HCEC 1CT (cell line): ENCODE results near the gene DAZAP2.
"Not testable (repeated sequence)": the region's sequence is repeated elsewhere in the genome, so short reads cannot be mapped to it uniquely, and the experiment has no call there.

Source experiments
- DNase-seq: peaks from one replicate; pipeline ENCODE4 v3.0.0-alpha.2; 2017

Gene DAZAP2

DNA sequence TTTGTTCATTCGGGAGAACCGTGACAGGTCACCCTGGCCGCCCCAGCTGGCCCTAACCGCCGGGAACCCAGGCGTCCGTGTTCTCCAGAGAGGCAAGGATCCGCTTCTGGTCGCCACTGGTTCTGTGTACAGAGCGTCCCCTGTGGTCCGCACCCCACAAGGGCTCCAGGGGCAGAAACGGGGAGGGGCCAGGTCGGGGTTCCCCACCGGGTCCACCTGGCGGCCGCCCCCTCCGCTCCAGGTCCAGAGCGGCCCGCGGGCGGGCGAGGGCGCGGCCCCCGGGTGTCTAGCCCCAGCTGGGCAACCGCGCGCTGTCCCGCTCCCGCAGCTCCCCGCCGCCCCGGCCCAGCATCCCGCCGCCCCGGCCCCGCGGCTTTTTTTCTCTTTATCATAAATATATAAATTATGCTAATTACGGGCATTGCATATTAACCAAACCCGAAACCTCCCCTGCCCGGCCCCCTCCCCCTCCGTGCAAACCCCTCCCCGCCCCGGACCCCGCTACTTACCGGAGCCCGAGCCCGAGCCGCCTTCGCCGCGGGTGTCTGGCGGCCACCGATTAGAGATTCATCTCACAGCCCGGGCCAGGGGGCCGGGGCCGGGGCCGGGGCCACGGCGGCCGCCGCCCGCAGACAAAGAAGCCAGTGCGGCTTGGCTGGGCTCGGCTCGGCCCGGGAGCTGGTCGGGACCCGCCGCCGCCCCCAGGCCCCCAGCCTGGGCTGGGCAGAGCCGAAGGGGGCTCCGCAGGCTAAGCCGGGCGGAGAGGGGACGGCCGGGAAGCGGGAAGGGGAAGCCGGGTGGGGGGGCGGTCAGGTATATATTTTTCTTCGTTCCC is 21.3 kb upstream of the DAZAP2 start:
- peak; percentile 37 for DNase-seq

DNA sequence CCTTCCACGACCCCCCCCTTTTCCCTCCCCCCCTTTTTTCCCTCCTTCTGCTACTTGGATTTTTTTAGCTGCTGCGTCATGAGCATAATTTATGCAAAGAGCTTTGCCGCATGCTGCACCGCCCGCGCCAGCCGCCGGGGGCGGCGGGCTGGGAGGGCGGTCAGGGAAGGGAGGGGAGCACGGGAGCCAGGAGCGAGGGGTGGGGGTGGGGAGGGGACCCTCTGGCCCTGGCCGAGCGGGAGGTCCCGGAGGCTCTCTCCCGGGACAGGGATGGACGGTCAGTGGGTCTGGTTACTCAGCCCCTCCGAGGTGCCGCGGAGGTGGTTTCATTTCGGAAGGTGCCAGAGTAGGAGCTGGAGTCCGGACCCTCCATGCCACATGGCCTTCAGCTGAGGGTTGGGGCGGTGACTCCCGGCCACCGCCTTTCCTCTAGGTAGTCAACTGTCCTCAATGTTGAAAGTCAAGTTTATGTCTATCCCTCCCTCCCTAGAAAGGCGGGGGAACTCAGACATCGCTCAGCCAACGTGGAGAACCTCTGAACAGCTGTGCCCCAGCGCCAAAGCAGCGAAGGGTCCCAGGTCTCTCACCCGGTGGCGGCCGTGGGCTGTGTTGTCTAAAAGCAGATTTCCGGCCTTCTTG is 20.5 kb upstream of the DAZAP2 start, which contains the start of gene POU6F1:
POU6F1 (minus strand) TSS at position 95 of the 639 bp plus-strand sequence. CDS start 11,226 bp downstream, outside the sequence.
- peak; percentile 68 for DNase-seq

DNA sequence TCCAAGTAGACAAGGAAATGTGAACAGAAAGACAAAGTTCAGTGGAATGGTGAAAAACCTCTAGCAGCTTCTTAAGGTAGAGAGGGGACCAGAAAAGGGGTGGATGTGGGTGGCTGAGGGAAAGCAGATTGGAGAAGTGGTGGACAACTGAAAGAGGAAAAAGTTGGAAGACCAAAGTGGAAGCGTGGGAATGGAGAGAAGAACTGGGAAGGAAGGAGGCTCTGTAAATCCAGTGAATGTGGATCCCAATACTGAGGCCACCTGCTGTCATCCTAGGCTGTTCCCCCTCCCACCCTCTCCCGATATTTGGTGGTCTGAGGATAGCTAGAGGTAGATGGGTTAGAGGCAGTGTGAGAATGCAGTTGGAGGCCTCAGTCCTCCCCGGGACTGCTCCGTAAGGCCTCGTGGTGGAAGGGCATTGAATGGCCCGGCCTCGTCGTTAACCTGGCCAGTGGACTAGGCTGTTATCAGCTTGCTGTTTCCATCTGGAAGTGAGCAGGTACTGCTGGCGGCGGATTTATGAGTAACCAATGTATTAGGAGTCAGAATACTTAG is 19.9 kb upstream of the DAZAP2 start:
- no peak for DNase-seq

DNA sequence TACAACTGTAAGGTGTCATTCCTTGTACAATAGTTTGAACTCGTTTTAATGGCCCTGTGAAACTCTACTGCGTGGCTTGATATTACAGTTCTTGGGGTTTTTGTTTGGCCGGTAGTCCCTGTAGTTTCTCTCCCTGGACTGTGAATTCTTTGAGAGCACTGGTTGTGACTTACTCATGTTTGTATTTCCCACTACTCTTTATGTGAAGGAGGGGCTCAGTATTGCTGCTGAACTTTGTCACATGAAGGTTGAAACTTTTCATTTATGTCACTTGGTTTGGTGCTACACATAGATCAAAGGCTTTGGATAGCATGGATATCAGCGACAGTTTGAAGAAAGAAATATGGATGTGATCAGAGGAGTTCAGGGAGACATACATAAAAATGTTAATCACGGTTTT is 19.3 kb upstream of the DAZAP2 start:
- DNase-seq, result no peak

DNA sequence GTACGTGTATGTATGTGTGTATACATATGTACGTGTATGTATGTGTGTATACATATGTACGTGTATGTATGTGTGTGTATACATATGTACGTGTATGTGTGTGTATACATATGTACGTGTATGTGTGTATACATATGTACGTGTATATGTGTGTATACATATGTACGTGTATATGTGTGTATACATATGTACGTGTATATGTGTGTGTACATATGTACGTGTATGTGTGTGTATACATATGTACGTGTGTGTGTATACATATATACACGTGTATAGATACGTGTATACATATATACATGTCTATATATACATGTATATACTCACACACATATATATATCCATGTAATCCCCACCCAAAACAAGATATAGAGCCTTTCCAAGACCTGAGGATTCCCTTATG is 18.8 kb upstream of the DAZAP2 start:
- not testable (repeated sequence) for DNase-seq

DNA sequence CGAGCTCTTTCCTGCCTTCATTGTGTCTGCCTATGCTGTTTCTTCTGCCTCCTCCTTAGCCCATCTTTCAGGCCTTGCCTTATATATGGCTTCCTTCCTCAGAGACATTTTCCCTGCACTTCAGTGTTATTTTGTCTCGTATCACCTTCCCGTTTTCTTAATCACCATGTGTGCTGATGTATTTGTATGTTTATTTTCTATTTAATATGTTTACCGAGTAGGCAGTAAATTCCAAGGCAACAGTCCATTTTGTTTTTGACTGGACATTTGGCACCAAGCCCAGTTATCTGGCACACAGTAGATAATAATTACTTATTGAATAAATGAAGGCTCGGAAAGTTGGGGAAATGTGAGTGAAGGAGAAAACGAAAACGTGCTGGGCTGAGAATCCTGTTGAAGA is 16.2 kb upstream of the DAZAP2 start:
- no peak for DNase-seq

DNA sequence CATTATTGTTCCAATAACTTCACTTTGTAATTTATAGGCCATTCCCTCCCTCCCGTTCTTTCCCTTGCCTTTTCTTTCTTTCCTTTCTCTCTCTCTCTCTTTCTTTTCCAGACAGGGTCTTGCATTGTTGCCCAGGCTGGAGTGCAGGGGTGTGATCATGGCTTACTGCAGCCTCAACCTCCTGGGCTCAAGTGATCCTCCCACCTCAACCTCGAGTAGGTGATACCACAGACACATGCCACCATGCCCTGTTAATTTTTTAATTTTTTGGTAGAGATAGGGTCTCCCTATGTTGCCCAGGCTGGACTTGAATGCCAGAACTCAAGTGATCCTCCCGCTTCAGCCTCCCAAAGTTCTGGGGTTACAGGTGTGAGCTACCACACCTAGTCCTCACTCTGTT is 14.0 kb upstream of the DAZAP2 start:
- no peak for DNase-seq

DNA sequence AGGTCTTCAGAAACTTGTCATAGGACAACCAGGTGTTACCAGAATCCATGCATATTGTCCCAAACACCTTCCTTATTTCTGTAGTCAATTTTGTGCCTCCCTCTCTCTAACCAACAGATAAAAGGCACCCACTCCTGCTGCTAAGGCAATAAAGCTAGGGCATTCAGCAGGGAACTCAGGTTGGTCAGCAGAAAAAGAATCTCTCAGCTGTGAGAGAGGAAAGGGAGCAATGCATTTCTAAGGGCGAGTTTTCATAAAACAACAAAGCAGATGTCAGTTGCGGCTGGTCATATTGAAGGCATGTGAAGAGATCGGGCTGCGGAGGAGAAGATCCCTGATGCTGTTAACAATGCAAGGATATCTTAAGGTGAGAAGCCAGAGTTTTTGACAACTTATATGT is 13.4 kb upstream of the DAZAP2 start:
- no peak for DNase-seq

DNA sequence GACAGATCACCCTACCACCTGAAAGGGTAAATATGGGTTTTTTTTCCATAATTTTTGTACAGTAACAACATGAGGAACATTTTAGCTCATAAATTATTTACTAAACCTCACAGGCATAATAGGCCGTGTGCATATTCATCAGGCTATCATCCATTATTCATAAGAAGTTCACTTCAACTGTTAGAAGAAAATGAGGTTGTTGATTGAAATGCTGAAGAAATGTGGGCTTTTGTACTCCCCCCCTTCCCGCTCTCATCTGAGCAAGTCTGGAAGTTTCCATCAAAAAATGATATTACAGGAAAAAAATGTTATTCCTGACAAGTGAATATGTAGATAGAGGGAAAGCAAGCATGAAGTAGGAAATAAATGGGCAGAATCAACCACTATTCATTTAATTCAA is 12.9 kb upstream of the DAZAP2 start:
- no peak for DNase-seq

DNA sequence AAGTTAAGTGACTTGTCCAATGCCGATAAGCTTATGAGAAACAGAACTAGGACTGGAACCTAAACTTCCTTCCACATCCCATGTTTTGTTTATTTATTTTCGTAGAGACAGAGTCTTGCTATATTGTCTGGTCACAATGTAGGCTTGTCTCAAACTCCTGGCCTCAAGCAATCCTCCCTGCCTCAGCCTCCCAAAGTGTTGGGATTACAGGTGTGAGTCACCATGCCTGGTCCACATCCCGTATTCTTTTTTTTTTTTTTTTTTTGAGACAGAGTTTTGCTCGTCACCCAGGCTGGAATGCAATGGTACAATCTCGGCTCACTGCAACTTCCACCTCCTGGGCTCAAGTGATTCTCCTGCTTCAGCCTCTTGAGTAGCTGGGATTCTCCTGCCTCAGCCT is 11.5 kb upstream of the DAZAP2 start:
- not testable (repeated sequence) for DNase-seq

DNA sequence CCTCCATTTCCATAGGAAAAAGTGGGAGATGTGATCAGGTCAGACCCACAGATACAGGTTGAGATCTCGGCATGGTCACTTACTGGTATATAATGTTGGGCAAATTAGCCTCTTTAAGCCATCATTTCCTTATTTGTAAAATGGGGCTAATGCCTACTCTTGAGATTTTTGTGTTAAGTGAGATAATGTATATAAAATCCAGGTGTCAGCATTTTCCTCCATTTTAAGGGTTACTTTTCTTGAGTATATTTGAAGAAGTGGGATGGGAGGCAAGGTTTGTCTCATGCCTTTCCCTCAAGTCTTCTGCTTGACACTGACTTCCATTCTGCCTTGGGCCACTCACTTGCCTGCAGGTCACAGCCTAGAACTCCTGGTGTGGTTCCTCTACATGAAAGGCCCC is 10.7 kb upstream of the DAZAP2 start:
- no peak for DNase-seq

DNA sequence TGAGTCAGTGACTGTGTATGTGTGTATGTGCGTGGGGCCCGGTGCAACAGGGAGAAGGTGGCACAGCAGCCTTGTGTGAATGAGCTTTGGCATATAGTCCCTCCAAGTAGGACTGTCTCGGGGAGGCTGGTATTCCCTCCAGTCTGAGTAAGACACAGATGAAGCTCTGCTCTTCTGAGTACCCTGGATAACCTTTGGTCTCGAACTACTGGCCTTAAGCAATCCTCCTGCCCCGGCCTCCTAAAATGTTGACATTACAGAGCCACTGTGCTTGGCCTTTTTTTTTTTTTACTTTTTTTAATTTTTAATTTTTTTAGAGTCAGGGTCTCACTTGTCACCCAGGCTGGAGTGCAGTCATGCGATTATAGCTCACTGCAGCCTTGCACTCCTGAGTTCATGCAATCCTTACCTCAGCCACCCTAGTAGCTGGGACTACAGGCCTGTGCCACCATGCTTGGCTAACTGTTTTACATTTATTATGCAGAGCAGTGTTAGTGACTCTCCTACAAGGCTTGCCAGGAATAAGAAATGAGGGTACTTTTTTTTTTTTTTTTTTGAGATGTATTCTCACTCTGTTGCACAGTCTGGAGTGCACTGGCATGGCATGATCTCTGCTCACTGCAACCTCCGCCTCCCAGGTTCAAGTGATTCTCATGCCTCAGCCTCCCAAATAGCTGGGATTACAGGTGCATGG is 9.4 kb upstream of the DAZAP2 start:
- no peak for DNase-seq

DNA sequence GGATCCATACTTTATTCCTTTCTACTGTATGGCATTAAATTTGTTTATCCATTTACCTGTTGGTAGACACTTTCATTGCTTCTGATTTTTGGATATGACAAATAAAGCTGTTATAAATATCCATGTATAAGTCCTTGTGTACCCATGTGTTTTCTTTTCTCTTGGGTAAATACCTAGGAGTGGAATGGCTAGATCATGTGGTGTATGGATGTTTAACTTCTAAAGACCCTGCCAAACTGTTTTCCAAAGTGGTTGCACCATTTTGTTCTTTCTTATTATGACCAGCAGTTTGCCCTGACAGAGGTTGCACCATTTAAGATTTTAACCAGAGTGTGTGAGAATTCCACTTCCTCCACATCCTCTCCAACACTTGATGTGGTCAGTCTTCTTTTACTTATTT is 6.0 kb upstream of the DAZAP2 start:
- DNase-seq, result no peak

DNA sequence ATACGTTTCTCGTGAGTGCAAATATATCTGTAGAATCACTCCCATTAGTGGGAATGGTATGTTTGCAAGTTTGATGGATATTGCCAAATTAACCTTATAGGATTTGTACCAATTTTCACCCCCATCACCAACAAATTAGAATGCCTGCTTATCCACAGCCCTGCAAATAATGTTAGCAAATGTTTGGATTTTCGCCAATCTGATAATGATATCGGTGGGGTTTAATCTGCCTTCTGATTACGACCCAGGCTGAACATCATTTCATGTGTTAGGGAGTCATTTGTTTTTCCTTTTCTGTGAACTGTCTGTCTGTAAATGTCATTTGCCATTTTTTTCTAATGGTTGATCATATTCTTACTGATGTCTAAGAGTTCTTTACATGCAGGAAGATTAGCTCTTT is 4.1 kb upstream of the DAZAP2 start:
- DNase-seq, result no peak

DNA sequence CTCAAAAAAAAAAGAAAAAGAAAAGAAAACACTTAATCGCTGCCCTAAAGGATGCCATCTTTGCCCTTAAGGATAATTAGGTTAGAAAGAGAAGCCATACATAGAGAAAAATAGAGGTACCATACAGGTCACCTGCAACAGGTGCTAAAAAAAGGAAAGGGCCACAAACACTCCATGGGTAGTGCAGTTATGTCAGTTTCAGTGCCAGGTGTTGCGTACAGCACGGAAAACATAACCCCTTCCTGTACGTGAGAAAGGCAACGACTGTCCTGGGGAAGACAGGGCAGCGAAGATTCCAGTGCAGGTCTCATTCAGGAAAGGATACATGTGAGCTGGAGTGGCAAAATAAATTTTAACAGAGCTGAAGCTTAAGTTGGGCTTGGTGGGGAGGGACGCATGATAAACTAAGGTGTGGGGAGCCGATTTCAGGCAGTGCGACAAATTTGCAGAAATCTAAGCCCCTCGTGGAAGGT is 553 bp upstream of the DAZAP2 start:
- DNase-seq, result no peak

DNA sequence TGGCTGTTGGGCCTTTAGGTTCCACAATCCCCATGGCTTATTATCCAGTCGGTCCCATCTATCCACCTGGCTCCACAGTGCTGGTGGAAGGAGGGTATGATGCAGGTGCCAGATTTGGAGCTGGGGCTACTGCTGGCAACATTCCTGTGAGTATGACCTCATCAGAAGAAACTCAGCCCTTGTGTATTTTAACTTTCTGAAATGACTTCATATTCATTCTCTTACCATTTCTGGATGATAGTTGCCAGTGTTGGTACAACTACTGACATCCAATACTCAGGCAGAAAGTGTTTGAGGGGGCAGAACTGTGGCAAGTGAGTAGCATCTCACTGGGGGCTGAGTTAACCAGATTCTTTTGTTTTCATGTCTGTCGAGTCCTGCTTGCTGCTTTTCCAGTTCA is 2.3 kb downstream of the DAZAP2 start:
- DNase-seq, result peak; percentile 43

DNA sequence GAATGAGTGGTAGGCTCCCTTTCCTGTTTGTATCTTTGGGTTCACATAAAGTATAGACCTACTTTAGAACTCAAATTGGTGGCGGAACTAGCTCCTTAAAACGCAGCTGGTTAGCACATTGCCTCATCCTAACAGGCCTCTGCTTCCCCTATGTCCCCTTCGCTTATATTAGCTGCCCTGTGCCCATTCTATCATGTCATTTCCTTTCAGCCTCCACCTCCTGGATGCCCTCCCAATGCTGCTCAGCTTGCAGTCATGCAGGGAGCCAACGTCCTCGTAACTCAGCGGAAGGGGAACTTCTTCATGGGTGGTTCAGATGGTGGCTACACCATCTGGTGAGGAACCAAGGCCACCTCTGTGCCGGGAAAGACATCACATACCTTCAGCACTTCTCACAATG is 3.5 kb downstream of the DAZAP2 start:
- no peak for DNase-seq

DNA sequence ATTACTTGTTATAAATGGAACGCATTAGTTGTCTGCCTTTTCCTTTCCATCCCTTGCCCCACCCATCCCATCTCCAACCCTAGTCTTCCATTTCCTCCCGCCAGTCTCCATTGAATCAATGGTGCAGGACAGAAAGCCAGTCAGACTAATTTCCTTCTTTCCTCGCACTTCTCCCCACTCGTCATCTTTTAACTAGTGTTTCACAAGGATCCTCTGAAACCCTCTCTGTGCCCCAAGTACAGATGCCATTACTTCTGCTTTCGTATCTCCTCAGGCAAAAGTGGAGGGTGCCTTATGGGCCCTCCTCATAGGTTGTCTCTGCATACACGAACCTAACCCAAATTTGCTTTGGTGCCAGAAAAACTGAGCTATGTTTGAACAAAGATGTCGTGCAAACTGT is 4.2 kb downstream of the DAZAP2 start:
- DNase-seq, result no peak

DNA sequence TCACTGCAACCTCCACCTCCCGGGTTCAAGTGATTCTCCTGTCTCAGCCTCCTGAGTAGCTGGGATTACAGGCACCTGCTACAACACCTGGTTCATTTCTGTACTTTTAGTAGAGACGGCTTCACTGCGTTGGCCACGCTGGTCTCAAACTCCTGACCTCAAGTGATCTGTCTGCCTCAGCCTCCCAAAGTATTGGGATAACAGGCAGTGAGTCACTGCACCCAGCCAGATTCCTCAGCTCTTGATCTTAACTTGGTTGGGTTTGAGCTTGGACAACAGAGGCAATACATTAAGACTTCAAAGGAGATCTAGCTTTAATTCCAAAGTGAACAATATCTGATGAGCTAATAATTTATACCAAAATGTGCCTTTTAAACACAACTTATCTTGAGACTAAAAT is 5.6 kb downstream of the DAZAP2 start:
- DNase-seq, result peak; percentile 18

DNA sequence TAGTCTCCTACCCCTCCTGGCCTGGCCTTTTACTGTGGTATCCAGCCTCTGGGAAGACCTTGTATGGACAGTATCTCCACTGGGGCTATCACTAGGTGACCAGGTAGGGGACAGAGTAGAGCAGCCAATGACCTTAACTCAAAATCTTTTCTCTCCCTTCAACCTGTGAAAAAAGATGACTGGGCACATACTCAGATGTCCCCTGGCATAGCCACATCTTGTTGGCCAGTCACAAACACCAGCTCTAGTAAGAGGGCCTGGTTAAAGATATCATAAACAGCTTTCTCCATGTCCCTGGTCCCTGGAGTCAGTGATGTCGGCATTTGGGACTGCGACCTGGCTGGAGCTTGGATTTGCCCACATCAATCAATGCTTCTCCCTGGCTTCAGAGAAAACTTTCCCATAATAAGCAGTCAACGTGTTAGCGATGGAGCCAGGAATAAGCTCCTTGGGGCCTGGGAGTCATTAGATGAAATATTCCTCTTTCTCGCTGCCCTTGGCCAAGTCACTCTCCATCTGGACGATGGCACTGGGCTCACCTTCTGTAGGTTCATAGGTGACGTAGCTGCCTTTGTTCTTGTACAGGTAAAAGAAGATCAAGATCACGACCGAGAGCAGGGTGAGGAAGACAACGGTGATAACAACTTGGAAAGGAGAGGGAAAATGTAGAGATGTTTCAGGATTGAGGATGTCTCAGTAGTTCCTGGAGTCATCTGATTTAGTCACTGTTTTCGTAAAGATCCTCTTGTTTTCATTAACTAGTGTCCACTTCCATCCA is 7.0 kb downstream of the DAZAP2 start:
- no peak for DNase-seq

DNA sequence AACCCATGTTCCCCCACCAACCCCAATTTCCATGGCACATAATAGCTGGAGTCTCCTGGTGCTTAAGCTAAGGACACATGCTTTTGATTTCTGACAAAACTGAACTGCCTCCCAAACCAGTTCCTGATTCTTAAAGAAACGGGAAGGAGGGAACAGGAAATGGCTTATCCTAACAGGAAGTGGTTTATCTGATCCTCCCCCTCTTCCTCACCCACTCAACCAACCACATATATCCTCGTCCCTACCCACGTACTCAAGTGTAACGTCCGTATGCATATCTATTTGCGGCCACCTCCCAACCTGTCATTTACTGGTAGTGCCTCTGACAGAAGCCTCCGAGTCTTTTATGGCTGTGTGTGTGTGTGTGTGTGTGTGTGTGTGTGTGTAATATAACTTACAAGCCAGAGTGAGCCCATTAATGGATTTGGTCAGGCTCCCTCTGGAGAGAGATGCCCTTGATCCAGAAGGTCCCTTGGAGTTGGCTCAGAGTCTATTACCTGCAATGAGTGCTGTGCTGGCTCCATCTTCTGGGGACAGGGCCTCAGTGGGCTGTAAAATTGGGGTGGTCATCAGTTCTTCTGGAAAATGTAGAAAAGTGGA is 7.7 kb downstream of the DAZAP2 start:
- DNase-seq, result peak; percentile 16

DNA sequence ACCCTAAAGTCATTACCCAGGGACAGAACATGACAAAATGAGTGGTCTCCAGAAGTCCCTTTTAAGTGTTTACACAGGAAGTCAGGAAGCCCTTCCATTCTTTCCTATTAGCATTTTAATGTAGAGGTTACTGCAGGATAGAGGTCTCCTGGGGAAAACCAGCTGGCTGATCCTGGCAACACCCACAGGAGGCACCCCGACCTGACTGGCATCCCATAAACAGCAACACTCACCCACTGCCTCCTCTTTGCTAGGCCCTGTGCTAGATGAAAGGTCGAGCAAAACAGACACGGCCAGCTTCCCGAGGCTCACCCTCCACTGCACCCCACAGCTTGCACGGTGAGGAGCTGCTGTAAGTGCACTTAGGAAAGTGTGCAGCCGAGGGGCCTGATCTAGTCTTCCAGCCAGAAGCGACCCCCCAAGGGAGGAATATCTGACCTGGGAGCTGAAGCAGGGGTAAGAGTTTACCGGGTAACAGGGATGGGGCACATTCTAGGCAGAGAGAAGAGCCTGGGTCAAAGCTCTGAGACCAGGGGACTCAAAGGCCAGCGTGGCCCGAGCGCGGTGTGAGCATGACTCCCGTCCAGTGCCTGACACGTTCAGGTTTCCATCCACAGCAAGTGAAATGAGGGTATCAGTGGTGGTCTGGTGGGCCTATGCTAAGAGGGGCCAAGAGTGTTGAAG is 9.0 kb downstream of the DAZAP2 start:
- no peak for DNase-seq
